ENCODE measurements around the gene XPOT.

The XPOT gene

DNA sequence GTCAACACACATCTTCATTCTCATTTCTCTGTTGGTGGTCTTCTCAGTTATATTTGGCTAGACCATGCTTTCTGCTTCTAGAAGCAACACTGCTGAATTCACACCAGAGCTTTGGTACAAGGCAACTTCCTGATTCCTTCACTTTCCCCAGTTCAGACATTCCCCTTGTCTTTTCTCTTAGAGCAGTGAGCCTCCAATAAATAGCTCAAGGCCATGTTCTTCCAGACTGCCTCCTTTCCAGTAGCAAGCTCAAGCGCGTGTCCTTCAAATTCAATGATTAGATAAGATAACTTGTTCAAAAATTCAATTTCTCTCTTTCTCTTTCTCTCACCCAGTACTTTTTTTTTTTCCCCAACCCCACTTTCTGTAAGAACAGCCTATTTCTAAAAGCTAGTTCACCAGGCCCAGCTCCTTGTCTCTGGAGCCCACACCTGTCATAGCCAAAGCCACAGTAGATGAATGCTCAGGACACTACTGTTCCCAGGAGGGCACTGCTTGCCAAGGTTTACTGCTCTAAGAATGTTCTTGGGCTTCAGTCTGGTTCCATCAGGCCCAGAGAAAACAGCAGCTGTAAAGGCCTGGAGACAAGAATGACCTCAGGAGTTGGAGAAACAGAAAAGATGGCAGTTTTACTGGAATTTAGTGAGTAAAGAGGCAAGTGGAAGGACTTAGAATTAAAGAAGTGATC, 65.4 kb downstream of the XPOT start:
- DNase-seq = no peak

DNA sequence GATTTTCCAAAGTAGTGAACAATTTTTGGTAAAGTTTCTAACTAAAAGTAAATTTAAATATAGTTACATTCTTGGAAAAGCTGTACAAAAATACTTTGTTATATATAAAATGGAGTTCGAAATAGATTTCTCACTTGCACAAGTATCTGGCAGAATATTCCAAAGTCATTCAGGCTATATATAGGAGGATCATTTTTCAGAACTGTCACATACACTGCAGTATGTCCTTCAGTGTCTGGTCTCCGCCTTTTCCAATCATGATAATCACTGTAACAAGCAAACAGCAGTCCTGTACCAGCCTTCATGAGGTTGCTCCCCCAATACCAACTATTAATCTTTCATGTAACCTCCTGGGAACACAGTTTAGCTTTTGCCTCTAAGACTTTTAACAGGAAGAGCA, 66.3 kb downstream of the XPOT start:
- no peak for DNase-seq

DNA sequence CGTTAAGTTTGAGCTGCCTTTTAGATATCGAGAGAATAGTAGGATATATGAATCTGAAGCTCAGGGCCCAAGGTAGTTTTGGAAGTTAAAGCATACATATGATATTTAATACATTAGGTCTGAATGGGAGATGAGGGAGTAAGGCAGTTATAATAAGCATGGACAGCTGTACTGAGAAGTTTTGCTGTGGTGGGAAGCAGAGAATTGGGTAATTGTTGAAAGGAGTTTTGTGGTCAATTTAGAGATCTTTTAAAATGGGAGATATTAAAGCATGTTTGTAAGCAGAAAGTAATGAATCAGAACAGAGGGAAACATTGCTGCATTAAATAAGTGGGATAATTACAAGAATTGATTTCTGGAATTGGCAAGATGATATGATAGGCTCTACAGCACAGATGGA, 69.0 kb downstream of the XPOT start:
- DNase-seq = no peak

DNA sequence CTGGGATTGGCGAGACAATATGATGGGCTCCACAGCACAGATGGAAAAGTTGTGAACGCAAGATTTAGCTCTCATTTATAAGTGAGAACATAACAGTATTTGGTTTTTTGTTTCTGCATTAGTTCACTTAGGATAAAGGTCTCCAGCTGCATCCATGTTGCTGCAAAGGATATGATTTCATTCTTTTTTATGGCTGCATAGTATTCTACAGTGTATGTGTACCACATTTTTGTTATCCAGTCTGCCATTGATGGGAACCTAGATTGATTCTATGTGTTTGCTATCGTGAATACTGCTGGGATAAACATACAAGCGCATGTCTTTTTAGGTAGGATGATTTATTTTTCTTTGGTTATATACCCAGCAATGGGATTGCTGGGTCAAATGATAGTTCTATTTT, 71.3 kb downstream of the XPOT start:
- DNase-seq = no peak

DNA sequence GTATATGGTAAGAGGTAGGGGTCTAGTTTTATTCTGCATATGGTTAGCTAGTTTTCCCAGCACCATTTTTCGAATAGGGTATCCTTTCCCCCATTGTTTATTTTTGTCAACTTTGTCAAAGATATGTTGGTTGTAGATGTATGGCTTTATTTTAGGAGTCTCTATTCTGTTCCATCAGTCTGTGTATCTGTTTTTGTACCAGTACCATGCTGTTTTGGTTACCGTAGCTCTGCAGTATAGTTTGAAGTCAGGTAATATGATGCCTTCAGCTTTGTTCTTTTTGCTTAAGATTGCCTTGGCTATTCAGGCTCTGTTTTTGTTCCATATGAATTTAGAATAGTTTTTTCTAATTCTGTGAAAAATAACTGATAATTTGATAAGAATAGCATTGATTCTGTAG, 72.7 kb downstream of the XPOT start:
- DNase-seq = no peak

DNA sequence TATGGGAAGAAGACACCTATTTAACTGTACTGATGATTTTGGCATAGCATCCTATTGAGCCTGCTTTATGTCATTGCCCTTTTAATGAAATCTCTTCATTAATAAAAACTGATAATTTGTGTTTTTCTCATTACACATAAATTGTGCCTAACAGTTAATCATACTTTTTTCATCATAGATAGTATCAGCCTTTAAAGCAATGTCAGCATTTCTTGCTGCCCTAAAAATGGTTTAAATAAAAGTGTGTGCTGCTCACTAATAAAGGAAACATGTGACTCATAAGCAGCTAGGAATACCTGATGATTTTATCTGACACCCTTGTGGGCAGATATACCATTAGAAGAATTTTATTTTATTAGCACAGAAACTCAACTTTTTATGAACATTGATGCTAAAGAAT, 74.5 kb downstream of the XPOT start:
- DNase-seq = no peak

DNA sequence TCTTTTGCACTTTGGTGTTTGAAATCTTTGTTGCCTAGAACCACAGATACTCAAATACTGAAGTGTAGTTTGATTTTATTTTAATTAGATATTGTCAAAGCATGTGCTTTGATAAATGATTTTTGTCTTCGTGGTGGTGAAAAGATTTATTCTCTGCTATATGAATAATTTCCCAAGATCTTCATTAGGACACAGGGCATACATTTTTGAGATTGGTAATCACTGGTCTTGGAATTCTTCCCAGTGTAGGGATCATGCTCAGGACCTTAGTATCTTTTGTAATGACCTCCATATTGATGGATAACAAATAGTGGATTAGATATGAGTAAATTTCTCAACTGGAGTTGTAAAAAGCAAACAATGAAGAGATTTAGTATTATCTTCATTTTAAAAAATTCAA, 76.0 kb downstream of the XPOT start:
- DNase-seq = no peak

DNA sequence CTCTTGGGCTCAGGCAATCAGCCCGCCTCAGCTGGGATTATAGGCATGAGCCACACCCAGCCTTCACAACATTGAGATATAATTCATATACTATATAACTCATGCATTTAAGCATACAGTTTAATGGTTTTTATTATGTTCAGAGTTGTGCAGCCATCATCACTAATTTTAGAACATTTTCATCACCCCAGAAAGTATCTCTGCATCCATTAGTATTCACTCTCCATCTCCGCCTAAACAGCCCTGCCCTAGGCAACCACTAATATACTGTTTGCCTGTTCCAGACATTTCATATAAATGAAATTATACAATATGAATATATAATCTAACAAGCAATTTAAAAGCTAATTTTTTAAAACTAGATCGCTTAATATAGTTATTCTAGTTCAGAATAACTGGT, 82.5 kb downstream of the XPOT start:
- DNase-seq = no peak

DNA sequence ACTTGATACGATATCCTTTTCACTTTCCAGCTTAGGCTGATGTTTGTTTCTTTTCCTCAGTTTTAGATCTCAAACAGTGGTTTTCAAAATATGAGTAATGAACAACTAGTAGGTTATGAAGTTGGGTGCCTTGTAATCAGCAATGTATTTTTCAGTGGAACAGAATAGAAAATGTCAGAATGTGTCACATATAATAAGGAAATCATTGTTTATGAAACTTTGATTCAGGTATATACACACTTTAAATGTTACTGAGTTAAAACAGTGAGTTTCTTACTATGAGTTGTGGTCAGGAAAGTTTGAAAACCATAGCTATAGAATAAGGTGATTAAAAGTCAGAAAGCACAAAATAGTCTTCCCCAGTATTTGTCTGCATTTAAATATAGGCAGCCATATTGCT, 87.5 kb downstream of the XPOT start:
- DNase-seq = no peak

DNA sequence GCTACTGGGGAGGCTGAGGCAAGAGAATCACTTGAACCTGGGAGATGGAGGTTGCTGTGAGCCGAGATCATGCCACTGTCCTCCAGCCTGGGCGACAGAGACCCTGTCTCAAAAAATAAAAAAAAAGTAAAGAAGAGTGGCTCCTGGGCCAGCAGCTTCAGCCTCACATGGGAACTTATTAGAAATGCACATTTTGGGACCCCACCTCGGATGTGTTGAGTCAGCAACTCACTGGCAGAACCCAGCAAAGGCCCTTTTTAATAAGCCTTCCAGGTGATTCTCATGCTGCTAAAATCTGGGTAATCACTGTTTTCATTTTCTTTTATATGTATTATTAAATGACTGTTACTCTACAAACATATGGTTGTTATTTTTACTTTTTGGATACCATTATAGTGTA, 89.3 kb downstream of the XPOT start:
- DNase-seq = no peak

DNA sequence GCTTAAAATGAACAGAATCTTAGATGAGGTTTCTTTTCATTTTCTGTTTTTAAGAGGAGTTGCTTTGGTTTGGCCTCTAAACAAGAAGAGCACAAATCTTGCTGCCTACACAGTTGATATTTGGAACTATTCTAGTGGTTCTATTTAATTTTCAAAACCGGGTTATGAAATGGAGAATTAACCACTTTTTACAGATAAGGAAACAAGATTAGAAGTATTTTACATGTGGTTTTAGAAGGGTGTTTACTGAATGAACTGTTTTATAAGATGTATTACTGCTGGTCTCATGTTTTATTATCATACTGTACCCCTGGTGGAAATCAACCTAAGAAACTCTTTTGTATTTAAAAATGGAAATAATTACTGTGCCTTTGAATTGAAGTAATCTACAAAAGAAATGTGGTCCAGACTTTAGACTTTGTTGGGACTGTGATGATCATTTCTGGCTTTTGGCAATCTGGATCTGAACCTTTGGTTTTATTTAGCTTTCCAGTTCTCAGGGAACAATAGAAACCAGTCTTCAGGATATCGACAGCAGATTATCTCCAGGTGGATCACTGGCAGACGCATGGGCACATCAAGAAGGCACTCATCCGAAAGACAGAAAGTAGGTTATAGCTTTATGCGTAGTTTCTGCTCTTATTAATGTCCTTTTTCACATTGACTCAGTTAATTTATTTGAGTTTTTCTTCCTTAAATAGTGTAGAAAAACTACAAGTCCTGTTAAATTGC, 91.0 kb downstream of the XPOT start:
- no peak for DNase-seq

DNA sequence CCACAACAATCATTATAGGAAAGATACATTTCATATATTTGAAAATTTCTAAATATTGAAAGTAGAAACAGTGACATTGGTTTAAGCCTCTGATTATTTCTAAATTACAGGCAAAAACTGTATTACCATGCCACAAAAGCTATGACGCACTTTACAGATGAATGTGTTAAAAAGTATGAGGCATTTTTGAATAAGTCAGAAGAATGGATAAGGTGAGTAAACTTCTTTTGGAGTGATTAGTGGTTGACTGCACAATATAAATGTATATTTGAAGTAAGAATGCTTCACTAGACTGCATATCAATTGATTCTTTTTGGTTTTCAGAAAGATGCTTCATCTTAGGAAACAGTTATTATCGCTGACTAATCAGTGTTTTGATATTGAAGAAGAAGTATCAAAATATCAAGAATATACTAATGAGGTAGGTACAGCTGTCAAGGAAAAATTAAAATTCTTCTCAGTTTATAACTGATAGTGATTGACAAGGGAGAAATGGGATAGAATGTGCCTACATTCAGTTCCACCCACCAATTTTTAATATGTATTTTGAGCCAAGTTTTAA, 92.7 kb downstream of the XPOT start:
- DNase-seq = no peak

DNA sequence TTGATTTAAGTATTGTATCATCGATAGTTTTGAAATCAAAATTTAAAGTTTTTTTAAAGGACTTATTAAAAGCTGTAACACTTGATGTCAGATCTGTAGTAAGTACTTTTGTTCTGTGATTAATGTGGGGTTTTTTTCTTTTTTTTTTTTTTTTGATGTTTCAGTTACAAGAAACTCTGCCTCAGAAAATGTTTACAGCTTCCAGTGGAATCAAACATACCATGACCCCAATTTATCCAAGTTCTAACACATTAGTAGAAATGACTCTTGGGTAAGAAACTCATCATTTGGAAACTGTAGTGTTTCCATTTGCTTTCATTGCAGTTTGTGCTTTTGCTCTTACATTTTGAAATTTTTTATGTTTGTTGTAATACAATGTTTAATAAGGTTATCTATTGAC, 93.3 kb downstream of the XPOT start:
- DNase-seq = no peak

DNA sequence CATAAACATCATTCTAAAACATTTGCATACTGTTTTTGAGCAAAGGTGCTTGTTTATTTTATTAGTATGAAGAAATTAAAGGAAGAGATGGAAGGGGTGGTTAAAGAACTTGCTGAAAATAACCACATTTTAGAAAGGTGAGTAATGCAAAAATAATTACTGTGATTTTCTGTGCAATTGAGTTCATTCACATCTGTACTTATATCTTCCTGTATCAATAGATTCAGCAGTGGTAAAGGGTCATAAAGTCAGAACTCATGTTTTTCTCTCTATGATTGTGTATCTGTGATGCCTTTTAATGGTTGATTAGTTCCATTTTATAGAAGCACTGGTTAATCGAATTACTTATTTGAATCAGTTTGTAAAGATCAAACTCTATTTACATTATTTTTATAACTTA, 93.7 kb downstream of the XPOT start:
- DNase-seq = no peak

DNA sequence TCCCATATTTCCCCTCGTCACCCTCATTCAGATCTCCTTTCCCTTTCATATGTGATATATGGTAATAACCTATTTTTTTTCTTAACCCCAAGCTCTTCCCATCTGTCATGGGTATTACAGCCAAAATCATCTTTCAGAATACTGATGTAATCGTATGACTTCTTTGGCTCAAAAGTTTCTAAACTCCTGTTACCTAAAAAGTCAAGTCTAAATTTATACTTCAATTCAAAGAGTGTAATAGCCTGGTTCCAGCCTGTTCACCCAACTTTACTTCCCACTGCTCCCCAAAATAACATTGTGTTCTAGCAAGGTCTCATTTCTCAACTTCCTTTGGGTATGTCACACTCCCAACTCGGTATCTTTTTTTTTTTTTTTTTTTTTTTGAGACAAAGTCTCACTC, 96.2 kb downstream of the XPOT start:
- no peak for DNase-seq
